NCI-H2107 treated with DMSO at 0.1 percent for 48 hours (cell line): ENCODE results near the gene MVK.
A peak's percentile ranks its signal among the peaks of the same experiment; 100 is the strongest.

ENCODE experiments used
- DNase-seq: peaks from one replicate; lab custom pipeline; 2025; ENCODE audit not compliant: unreplicated experiment; lab: John Stamatoyannopoulos, UW

MVK gene

GRCh38 chr12:109573029-109573913 is at the start of gene MVK, which contains the start of gene MMAB:
Gene MVK, plus strand, starts transcription at chr12:109573794. Its CDS starts 1,029 bp downstream, at chr12:109574823.
Gene MMAB, minus strand, starts transcription at chr12:109573504. Its CDS starts 24 bp downstream, at chr12:109573480.
- peak; percentile 99 for DNase-seq

GRCh38 chr12:109524466-109525278 is 48.9 kb upstream of the MVK start:
- no peak for DNase-seq

GRCh38 chr12:109525279-109525585 is 48.4 kb upstream of the MVK start:
- DNase-seq: no peak

- no peak for DNase-seq
These were observed 46.0 kb upstream of the MVK start for GRCh38 chr12:109527489-109528123.

- no peak for DNase-seq
These were observed 43.6 kb upstream of the MVK start for GRCh38 chr12:109529691-109530640.

GRCh38 chr12:109531411-109531810 is 42.2 kb upstream of the MVK start:
- DNase-seq: no peak

GRCh38 chr12:109532721-109533486 is 40.7 kb upstream of the MVK start:
- peak; percentile 89 for DNase-seq

- DNase-seq: no peak
These were observed 40.2 kb upstream of the MVK start for GRCh38 chr12:109533487-109533740.

GRCh38 chr12:109534456-109534855 is 39.1 kb upstream of the MVK start:
- no peak for DNase-seq

- DNase-seq: no peak
These were observed 38.2 kb upstream of the MVK start for GRCh38 chr12:109535231-109535862.

GRCh38 chr12:109535863-109536250 is 37.7 kb upstream of the MVK start:
- DNase-seq: no peak

GRCh38 chr12:109537136-109537535 is 36.5 kb upstream of the MVK start:
- no peak for DNase-seq

GRCh38 chr12:109538191-109538863 is 35.3 kb upstream of the MVK start:
- DNase-seq: no peak

GRCh38 chr12:109539508-109539907 is 34.1 kb upstream of the MVK start:
- DNase-seq: no peak

GRCh38 chr12:109540526-109541412 is 32.8 kb upstream of the MVK start:
- DNase-seq: no peak

- no peak for DNase-seq
These were observed 32.2 kb upstream of the MVK start for GRCh38 chr12:109541413-109541726.

- DNase-seq: no peak
These were observed 31.6 kb upstream of the MVK start for GRCh38 chr12:109542014-109542413.

- DNase-seq: no peak
These were observed 30.7 kb upstream of the MVK start for GRCh38 chr12:109542876-109543275.
